ENCODE measurements around the gene MED13L. TPM values are rescaled to one million over a fixed set of nuclear protein-coding genes. Genes with fewer than 3 reads are reported as not detected.

Gene MED13L
- total and polyA plus RNA-seq, 8 donors, result 92.4 to 123 (median 97.0) TPM

DNA sequence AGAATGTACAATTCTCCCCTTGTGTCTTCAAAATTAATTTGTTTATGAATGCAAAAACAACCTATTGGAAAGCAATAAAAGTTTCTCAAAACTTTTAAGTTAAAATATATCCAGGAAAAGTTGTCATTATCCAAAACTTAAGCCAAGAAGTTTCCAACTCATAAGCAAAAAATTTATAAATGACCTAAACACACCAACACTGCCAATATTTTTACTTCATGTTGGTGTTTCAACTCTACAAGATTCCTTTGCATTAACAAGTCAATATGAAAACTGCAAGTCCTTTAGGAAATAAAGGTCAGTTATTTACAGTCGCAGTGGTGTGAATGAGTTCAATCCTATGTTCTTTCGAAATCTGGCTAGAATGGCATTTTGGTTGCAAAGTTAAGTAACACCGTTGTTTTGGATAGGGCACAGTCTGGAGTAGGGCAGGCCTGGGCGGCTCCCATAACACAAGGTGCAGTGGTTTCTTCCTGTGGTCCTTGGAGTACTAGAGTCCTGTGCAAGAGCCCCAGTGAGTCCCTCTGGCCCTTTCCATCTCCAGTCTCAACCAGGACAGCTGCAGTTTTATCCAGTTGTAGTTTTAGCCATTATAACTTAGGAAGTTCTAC, 151.4 kb downstream of the MED13L start:
- Histone ChIP-seq H3K9me3 (no peaks in the 10 kb centered on the region), H3K4me1 (peaks cover 43 to 83% of the 10 kb centered on the region in 2 donors), H3K4me3 (no peak overlapping the region), H3K27me3 (no peaks in the 10 kb centered on the region), H3K27ac (no peak overlapping the region), H3K36me3 (no peaks in the 10 kb centered on the region)
- ATAC-seq, result peak; percentile 66
- DNase-seq, result no peak
- intact Hi-C loops (cut with DNase I), result no loop called here
- TF ChIP-seq, protein P1, sequence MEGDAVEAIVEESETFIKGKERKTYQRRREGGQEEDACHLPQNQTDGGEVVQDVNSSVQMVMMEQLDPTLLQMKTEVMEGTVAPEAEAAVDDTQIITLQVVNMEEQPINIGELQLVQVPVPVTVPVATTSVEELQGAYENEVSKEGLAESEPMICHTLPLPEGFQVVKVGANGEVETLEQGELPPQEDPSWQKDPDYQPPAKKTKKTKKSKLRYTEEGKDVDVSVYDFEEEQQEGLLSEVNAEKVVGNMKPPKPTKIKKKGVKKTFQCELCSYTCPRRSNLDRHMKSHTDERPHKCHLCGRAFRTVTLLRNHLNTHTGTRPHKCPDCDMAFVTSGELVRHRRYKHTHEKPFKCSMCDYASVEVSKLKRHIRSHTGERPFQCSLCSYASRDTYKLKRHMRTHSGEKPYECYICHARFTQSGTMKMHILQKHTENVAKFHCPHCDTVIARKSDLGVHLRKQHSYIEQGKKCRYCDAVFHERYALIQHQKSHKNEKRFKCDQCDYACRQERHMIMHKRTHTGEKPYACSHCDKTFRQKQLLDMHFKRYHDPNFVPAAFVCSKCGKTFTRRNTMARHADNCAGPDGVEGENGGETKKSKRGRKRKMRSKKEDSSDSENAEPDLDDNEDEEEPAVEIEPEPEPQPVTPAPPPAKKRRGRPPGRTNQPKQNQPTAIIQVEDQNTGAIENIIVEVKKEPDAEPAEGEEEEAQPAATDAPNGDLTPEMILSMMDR (IDR thresholded peaks at IDR 0.05), result no peak

GRCh38 chr12:116125084-116125483, 152.4 kb downstream of the MED13L start:
- intact Hi-C loops (cut with DNase I), result no loop called here
- ATAC-seq, result no peak

GRCh38 chr12:116123451-116124258, 153.8 kb downstream of the MED13L start:
- ATAC-seq, result peak; percentile 76
- H3K27me3 ChIP-seq, result no peaks in the 10 kb centered on the region
- H3K27ac ChIP-seq, result peak overlapping the region; percentile 20 to 37
- no peak for DNase-seq
- H3K4me1 ChIP-seq, result peaks cover 36 to 73% of the 10 kb centered on the region in 2 donors
- intact Hi-C loops (cut with DNase I), result no loop called here
- no peaks in the 10 kb centered on the region for H3K36me3 ChIP-seq
- H3K9me3 ChIP-seq, result no peaks in the 10 kb centered on the region
- TF ChIP-seq, protein P1 (IDR thresholded peaks at IDR 0.05), result no peak
- no peak overlapping the region for H3K4me3 ChIP-seq

More at GRCh38 chr12:116125084-116125483, 152.4 kb downstream of the MED13L start:
- peaks cover 42 to 77% of the 10 kb centered on the region in 2 donors for H3K4me1 ChIP-seq
- H3K4me3 ChIP-seq, result no peak overlapping the region
- no peaks in the 10 kb centered on the region for H3K27me3 ChIP-seq
- no peak for DNase-seq
- H3K36me3 ChIP-seq, result no peaks in the 10 kb centered on the region
- H3K27ac ChIP-seq, result no peak overlapping the region
- TF ChIP-seq, protein P1 (IDR thresholded peaks at IDR 0.05), result no peak
- H3K9me3 ChIP-seq, result no peaks in the 10 kb centered on the region

- Histone ChIP-seq H3K27ac (no peak overlapping the region), H3K27me3 (no peaks in the 10 kb centered on the region), H3K4me1 (peaks cover 36 to 64% of the 10 kb centered on the region in 2 donors), H3K9me3 (no peaks in the 10 kb centered on the region), H3K4me3 (no peak overlapping the region), H3K36me3 (no peaks in the 10 kb centered on the region)
- intact Hi-C loops (cut with DNase I), result no loop called here
- DNase-seq, result no peak
- no peak for ATAC-seq
- TF ChIP-seq, protein P1 (IDR thresholded peaks at IDR 0.05), result no peak
These were observed 154.9 kb downstream of the MED13L start for GRCh38 chr12:116122628-116123027.

DNA sequence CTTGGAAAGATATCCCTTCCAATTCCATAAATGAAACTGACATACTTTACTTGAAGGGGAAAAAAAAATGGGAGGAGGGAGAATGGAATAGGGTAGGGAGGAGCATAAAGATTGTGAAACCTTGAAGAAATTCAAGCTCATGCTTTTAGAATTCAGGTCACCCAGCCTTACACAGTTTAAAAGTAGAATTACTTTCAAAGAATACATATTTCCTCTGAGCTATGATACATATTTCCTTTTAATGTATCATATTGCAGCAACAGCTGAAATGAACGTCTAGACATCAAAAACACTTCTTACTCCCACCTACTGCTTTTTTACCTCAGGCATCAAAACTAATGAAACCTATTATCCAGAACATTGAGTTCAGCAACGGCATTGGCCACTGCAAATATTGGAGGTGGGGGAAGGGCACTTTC, 156.0 kb downstream of the MED13L start:
- TF ChIP-seq, protein P1 (IDR thresholded peaks at IDR 0.05), result no peak
- Histone ChIP-seq H3K27ac (peak overlapping the region in 1 of 2 donors; percentile 14), H3K27me3 (no peaks in the 10 kb centered on the region), H3K36me3 (no peaks in the 10 kb centered on the region), H3K4me3 (no peak overlapping the region), H3K4me1 (peaks cover 36 to 52% of the 10 kb centered on the region in 2 donors), H3K9me3 (no peaks in the 10 kb centered on the region)
- ATAC-seq (peak; percentile 61), DNase-seq (no peak)
- intact Hi-C loops (cut with DNase I), result no loop called here

All from left lung (tissue), 10 donors.